RWPE2 (cell line): ENCODE measurements around the gene MRPL12.

Experiments
- ATAC-seq: fragments of 200-7000 bp; cut with Tn5 transposase; 3 replicates; pipeline ENCODE4 v1.9.1; 2021; ENCODE audit warnings: low read depth
- DNase-seq: peaks from one replicate; pipeline ENCODE4 v3.0.0-alpha.2; 2020; ENCODE audit warnings: low spot score
- H3K27ac ChIP-seq: fragments of 450-650 bp; 2 replicates; pipeline ENCODE4 v1.5.1; 2017; ENCODE audit warnings: mild to moderate bottlenecking; ENCODE audit not compliant: poor library complexity, severe bottlenecking
- H3K27me3 ChIP-seq: fragments of 250-450 bp; sonication (Bioruptor Pico); 2 replicates; pipeline ENCODE4 v1.5.1; 2021; ENCODE audit warnings: mild to moderate bottlenecking, moderate library complexity; ENCODE audit not compliant: insufficient read depth, poor library complexity, severe bottlenecking
- H3K36me3 ChIP-seq: fragments of 250-450 bp; sonication (Bioruptor Pico); 2 replicates; pipeline ENCODE4 v1.5.1; 2020; ENCODE audit warnings: low read depth, mild to moderate bottlenecking, moderate library complexity
- H3K4me1 ChIP-seq: fragments of 250-450 bp; sonication (Bioruptor Pico); 2 replicates; pipeline ENCODE4 v1.5.1; 2021; ENCODE audit warnings: mild to moderate bottlenecking, moderate library complexity; ENCODE audit not compliant: insufficient read depth, poor library complexity, severe bottlenecking
- H3K4me3 ChIP-seq: fragments of 250-450 bp; sonication (Bioruptor Pico); 2 replicates; pipeline ENCODE4 v1.5.1; 2021; ENCODE audit warnings: mild to moderate bottlenecking, moderate library complexity; ENCODE audit not compliant: severe bottlenecking
- H3K9me3 ChIP-seq: fragments of 250-450 bp; sonication (Bioruptor Pico); 2 replicates; pipeline ENCODE4 v1.5.1; 2021; ENCODE audit warnings: mild to moderate bottlenecking, moderate library complexity; ENCODE audit not compliant: severe bottlenecking
- TF ChIP-seq, protein P1 (sequence below): fragments of 450-650 bp; IDR thresholded peaks from one replicate; pipeline ENCODE4 v1.5.1; 2017; ENCODE audit warnings: mild to moderate bottlenecking, moderate library complexity; ENCODE audit not compliant: poor library complexity, severe bottlenecking

The MRPL12 gene

DNA sequence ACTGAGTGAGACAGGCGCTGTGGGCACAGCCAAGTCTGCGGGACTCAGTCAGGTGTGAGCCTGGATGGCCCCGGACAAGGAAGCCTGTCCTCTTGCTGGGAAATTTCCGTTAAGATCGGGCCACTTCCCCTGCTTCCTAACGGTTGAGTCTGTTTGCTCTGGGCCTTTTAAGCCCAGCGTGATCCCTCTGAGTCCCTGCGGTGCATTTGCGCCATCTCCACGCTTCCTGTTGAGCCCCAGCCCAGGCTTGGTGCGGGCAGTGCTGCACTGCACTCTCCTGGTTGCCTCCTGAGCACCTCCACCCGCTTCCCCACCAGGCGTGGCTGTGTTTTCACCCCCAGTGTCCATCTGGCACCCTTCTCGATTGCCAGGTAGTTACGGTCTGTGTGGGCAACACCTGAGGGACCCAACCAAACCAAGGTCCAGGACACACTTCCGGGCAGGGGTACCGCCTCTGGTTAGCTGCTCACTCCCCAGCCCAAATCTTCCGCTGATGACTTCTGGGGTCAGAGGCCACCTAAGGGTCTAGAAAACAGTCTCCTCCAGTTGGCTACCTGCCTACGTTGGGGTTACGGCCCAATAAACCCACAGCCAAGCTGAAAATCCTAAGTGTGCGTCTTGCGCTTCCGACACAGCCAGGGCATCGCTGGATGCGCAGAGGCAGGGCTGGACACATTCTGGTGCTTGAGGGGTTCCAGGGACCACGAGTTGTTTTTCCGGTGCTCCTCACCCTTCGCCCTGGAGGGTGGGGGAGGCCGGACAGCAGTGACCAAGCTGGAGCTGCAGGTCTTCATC, 7.5 kb downstream of the MRPL12 start:
- Histone ChIP-seq H3K4me1 (peaks cover 13% of the 10 kb centered on the region), H3K4me3 (no peak overlapping the region), H3K27me3 (no peaks in the 10 kb centered on the region), H3K27ac (peak overlapping the region; percentile 66), H3K9me3 (no peaks in the 10 kb centered on the region), H3K36me3 (peaks cover 29% of the 10 kb centered on the region)
- ATAC-seq (no peak), DNase-seq (no peak)
- TF ChIP-seq, protein P1, sequence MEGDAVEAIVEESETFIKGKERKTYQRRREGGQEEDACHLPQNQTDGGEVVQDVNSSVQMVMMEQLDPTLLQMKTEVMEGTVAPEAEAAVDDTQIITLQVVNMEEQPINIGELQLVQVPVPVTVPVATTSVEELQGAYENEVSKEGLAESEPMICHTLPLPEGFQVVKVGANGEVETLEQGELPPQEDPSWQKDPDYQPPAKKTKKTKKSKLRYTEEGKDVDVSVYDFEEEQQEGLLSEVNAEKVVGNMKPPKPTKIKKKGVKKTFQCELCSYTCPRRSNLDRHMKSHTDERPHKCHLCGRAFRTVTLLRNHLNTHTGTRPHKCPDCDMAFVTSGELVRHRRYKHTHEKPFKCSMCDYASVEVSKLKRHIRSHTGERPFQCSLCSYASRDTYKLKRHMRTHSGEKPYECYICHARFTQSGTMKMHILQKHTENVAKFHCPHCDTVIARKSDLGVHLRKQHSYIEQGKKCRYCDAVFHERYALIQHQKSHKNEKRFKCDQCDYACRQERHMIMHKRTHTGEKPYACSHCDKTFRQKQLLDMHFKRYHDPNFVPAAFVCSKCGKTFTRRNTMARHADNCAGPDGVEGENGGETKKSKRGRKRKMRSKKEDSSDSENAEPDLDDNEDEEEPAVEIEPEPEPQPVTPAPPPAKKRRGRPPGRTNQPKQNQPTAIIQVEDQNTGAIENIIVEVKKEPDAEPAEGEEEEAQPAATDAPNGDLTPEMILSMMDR: no peak

DNA sequence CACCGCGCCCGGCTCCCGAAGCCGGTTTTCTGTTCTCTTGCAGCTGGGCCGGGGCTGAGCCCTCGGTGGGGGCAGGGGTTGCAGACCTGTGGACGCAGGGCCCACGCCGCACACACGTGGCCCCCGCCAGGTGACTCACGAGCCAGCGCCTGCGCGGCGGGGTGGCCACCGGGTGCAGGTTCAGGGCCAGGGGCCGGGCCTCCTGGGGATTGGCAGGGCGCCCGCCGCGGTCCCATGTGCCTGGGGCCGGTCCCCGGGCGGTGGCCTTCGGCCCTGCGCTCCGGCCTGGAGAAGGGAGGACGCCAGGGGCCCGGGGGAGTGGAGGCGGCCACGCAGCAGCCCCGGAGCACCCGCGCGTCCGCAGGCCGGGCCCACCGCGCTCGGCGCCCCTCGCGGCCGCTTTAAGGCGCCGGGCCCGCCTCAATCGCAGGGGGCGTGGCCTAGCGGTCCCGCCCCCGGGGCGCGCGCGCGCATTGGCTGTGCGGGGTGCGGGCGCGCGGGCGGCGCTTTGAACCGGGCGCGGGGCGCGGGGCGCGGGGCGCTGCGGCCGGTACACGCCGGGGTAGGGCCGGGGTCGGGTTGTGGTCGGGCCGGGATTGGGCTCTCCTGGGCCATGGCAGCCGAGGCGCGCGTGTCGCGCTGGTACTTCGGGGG, 8.8 kb downstream of the MRPL12 start, which contains the start of gene SLC25A10:
Gene SLC25A10, plus strand, starts transcription at position 471 of the 654 bp plus-strand sequence. Its CDS starts 143 bp downstream, at position 614.
- Histone ChIP-seq H3K27ac (peak within 1 kb of the TSS; percentile 66), H3K9me3 (no peaks in the 10 kb centered on the region), H3K4me1 (peaks cover 13% of the 10 kb centered on the region), H3K27me3 (no peaks in the 10 kb centered on the region), H3K4me3 (peak within 1 kb of the TSS; percentile 87), H3K36me3 (peaks cover 19% of the 10 kb centered on the region)
- TF ChIP-seq, protein P1: no peak
- ATAC-seq (peak; percentile 70), DNase-seq (peak; percentile 71)

DNA sequence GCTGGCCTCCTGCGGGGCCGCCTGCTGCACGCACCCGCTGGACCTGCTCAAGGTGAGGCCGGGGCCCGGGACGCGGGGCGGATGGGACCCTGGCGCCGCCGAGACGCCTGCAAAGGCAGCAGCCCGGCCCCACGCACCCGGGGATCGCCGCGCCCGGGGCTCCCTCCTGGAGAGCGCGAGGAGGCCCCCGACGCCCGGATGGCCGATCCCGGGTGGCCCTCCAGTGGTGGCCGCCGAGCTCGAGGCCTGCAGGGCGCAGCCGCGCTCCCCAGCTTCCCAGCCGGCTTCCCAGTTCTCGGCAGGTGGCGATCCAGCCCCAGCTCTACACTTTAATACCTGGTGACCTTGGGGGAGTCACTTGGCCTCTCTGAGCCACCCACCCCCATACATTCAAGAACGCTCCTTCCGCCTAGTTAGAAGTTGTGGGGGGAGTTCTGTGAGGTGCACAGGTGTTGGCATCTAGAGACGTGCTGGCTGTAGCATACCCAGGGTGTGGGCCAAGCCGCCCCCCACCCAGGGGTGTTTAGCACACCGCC, 9.4 kb downstream of the MRPL12 start:
- Histone ChIP-seq H3K4me1 (peaks cover 13% of the 10 kb centered on the region), H3K9me3 (no peaks in the 10 kb centered on the region), H3K36me3 (peaks cover 21% of the 10 kb centered on the region), H3K4me3 (peak overlapping the region; percentile 87), H3K27me3 (no peaks in the 10 kb centered on the region), H3K27ac (peak overlapping the region; percentile 66)
- ATAC-seq (peak; percentile 44), DNase-seq (peak; percentile 75)
- TF ChIP-seq, protein P1: peak; percentile 43

DNA sequence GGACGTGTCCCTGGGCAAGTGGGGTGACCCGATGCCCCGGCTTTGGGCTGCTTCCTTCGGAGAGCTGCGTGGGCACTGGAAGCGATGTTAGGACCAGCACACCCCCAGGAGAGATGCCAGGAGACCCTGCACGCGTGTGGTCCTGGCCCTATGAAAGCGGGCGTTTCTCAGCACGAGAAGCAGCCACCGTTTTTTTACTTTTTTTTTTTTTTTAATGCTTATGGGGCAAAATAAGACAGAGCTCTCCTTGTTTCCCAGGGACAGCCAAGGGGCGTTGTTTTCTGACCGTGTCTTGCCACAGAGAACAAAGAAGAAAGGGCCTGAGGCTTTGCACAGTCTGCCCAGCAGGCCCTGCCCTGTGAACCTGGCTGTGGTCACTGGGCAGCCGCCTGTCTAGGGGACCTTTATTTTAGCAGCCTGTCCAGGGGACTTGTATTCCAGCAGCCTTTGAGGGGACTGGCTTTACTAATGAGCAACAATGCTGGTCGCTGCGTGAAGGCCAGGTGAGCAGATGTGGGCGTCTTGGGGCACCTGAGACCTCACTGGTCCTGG, 9.9 kb downstream of the MRPL12 start:
- TF ChIP-seq, protein P1: peak; percentile 1
- Histone ChIP-seq H3K4me3 (peak overlapping the region; percentile 87), H3K27me3 (no peaks in the 10 kb centered on the region), H3K4me1 (peaks cover 13% of the 10 kb centered on the region), H3K9me3 (no peaks in the 10 kb centered on the region), H3K27ac (peak overlapping the region; percentile 66), H3K36me3 (peaks cover 26% of the 10 kb centered on the region)
- no peak for DNase-seq
- ATAC-seq: no peak
